HK-2 (cell line): ENCODE results near the gene TSPAN15.

Experiments used
- DNase-seq: peaks from one replicate; pipeline ENCODE4 v3.0.0-alpha.2; 2018; ENCODE audit not compliant: unreplicated experiment

TSPAN15 gene

DNA sequence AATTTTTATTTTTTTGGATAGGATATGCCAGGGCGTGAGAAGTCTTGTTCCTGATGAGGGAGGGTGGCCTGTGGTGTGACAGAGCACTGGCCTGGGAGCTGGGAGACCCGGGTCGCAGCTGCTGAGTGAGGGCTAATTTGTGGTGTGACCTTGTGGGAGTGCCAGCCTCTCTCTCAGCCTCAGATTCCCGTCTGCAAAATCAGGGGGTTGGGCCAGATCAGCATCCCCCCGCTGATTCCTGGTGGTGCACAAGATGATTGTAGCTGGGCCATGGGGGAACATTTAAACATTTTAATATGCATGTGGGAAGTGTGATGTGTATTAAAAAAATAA lies 14.9 kb downstream of the TSPAN15 start:
- no peak for DNase-seq

DNA sequence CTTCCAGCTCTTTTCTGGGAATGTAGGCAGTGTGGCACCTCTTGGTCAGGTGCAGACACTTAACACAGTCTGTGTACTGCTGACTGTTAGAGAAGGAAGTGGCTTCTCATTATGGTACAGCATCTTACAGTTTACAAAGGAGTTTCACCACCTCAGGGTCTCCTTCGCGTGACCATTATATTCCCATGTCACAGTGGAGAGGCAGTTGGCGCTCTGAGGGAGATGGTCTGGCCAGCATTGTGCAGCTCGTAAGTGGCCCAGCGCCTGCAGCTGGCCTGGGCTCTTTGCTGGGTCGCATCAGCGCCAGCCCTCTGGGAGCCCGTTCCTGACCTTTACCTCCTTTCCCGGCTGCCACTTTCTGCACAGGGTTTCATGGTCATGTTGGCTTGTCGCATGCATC lies 15.4 kb downstream of the TSPAN15 start:
- DNase-seq: no peak

DNA sequence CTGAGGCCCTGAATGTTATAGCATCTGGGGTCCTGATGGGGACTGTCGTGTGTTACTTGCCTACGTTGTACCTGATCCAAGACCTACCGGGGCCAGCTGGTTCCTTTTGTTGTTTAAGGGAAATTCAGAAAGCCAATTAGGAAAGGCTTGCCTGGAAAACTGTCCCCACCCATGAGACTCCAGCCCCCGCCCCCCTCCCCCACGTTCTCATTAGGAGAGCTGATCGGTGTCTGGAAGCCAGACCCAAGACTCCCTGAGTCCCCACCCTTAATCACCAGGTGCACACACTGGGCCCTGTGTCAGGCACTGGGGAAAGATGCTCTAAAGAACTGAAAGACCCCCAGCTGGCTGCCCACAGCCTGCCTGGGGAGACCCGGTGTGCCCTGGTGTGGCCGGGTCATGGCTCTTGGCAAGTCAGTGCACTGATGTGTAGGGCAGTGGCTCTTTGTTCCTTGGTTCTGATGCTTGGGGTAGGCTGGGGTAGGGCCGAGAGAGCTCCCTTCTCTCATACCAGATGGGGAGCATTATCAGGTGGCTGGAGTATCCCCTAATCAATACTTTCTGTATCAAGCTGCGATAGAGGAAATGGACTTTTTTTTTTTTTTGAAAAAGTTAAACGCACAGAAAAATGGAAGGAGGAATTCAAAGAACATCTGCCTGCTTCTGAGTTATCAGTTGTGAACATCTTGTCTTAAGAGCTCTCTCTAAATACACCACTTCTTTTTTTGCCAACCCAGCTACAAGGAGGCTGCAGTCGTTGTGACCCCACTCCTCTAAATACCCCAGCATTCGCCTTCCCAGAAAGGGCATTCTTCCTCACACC lies 16.9 kb downstream of the TSPAN15 start:
- DNase-seq: no peak

DNA sequence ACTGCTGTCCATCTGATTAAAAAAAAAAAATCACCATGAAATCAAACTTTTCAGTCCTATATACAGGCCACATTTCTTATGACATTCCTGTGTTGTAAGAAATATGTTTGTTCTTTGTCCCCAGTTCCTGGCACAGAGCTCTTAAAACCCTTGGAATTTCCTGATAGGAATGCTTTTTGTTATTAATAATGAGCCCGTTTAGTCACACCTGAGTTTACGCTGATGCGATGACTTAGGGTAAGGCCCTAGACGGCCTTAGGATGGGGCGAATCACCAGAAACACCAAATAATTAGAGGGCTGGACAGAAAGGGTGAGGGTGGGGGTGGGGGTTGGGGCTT lies 17.5 kb downstream of the TSPAN15 start:
- DNase-seq: no peak

DNA sequence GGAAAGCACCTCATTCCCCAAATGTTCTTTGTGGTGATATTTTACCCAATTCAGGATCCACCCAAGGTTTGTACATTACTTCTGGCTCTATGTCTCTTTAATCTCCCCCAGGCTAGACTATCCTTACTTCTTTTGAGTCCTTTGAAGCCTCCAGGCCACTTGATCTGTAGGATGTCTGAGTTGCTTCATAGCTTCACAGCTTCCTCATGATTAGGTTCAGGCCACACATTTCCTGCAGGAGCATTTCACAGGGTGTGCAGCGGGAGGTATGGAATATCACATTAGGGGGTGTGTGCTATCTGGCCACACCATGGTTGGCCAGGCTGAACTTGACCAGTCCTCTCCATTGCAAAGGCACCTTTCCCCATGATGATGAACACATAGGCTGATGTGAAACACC lies 18.7 kb downstream of the TSPAN15 start:
- no peak for DNase-seq

DNA sequence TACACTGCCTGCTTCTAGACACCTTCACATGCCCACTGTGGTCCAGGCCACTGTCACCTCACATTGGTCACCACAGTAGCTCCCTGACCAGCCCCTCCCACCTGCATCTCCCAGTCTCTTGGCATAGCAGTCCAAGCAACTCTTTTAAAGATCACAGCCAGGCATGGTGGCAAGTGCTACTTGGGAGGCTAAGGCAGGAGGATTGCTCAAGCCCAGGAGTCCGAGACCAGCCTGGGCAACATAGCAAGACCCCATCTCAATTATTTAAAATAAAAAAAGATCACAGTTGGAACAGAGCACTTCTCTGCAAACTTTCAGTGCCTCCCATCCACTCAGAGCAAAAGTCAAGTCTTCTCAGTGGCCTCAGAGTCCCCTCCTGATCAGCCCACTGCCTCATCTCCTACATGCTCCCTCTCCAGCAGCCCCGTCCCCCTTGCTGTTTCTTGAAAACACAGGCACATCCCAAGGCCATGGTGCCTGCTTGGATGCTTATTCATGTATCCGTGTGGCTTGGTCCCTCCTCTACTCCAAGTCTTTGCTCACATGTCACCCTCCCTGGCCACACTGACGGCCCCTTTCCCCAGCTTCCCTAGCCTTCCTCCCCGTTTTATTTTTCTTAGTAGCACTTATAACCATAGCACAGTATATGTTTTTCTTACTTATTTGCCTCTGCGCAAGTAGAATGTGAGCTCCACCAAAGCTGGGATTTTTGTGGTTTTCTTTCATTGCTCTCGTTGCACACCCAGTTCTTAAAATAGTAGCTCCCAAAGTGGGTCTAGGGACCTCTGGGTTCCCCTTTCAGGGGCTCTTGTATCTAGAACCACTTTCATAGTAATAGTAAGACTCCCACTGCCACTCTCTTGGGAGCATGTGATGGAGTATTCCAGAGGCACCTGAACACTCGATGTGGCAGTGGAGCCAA lies 19.5 kb downstream of the TSPAN15 start:
- no peak for DNase-seq

DNA sequence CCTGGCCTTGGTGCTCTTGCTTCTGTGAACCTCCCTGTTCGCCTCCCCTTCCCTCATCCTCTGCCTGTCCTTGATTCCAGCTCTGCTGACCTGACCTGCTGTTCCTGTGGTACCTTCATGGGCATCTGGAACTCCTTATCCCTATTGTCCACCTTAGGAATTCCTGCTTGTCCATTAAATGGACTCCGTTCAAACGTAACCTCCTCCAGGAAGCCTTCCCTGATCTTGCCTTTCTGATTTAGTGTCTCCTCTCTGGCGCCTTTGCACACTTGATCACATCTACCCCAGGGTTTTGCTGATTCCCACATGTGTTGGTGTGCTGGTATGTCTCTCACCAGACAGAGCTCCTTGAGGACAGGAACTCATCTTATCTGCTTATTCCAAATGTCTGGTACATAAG lies 20.9 kb downstream of the TSPAN15 start:
- DNase-seq: no peak

DNA sequence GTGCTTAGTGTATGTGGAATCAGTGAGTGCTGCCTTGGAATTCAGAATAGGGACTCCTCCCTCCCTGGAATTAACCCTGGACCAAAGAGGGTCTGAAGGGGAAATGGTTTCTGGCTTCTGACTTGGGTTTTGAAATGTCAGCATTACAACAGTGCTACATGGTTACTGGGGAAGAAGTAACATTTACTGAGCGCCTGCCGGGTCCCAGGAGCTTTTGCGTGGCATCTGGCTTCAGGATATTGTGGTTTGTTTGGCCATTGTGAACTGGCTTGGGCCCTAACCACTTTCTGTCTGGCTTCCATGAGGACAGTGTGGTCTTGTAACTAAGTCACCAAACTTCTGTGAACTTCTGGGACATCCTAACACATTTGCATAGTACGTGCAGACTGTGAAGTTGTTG lies 21.3 kb downstream of the TSPAN15 start:
- no peak for DNase-seq

DNA sequence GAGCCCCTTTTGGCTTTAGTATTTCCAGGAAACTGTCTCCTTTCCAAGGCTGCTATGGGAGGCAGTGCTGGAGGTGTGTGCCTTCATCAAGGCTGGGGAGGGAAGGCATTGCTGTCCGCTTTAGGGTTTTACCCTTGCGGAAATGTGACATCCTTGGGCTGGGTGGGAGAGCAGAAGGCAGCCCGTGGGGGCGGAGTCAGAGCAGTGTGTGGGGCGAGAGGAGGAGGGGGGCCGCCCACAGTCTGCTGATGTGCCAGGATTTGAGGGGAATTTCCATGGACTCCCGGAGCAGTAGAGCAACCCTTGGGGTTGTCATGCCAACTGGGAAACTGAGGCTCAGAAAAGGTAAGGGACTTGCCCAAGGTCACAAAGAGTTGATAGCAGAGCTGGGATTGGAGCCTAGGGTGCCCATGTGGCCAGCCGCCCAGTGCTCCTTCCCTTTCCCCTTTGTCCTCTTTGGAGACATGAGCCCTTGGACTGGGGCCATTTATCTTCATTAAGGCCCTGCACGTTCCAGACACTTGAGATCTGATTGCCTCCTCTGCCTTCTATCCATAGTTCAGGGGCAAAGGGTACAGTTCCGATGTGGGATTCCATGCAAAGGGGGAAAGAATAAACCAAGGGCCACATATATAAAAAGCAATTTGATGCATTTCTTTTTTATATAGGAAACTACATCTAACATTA lies 22.2 kb downstream of the TSPAN15 start:
- DNase-seq: no peak

DNA sequence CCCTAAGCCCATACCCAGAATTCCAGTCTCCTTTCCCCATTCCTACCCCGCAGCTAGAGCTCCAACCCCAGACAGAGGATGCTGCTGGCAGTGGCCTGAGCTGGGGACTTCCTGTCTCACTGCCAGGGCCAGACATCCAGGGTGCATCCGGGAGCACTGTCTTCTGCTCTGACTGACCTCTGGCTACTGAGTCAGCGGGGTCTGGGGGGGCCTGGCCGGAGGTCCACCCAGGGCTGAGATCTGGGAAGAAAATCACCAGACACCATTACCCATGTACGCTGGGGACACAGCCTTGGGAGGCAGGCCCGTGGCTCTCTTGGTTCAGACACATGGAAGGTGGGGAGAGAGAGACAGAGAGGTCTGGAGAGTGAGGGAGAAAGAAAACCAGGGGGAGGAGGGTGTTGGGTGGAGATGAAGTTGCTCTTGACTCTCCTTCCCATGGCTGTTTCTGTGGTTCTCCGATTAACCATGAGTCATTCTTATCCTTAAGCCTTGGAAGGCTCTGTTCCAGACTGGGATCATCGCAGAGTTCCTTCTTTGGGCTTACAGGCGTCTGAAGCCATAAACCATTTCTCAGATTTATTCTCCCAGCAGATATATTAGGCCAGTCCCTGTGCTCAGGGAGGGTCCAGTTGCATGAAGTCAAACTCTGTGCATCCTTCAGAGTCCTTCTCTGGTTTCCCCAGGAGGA lies 23.6 kb downstream of the TSPAN15 start:
- peak; percentile 63 for DNase-seq

DNA sequence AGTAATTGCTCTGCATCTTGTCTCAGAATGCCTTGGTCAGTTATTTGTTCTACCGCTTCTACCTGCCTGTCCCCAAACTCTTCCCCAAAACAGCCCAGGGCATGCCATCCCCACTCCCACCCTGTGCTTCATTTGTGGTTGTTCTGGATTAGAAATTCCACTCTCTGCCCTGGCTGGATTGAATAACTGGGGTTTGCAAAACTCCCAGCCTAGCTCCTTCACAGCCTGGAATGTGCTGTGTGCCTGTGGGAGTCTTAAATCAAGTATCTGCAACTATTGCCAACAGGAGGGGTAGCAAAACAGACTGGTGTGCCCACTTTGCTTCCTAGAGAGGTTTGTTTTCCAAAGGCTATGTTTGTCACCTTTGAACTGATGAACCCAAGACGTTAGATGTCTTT lies 24.2 kb downstream of the TSPAN15 start:
- no peak for DNase-seq

DNA sequence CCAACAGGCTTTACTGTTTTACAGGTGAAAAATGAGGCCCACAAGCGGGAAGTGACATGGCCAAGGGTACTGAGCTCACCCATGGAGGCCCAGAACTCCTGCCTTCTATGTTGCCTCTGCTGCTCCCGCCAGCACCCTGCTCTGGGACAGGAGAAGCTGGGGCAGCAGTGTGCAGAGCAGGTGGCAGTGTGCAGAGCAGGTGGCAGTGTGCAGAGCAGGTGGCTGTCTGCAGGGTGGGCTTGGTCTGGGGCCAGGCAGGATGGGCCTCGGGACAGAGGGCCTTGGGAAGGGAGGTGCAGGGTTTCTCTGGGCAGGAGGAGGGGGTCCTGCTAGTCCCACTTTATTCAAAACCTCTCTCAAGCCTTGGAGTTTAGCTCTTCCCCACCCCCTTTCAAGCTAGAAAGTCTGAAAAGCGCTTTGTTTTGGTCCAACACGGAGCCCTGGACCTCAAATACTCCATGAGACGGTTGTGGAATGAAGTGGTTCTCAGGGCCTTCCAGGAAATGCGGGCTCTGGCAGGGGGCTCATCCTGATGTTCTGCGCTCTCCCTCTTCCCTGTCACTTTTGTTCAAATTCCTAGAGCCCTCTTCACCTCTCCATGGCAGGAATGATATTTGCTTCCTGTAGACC lies 26.8 kb downstream of the TSPAN15 start:
- no peak for DNase-seq

DNA sequence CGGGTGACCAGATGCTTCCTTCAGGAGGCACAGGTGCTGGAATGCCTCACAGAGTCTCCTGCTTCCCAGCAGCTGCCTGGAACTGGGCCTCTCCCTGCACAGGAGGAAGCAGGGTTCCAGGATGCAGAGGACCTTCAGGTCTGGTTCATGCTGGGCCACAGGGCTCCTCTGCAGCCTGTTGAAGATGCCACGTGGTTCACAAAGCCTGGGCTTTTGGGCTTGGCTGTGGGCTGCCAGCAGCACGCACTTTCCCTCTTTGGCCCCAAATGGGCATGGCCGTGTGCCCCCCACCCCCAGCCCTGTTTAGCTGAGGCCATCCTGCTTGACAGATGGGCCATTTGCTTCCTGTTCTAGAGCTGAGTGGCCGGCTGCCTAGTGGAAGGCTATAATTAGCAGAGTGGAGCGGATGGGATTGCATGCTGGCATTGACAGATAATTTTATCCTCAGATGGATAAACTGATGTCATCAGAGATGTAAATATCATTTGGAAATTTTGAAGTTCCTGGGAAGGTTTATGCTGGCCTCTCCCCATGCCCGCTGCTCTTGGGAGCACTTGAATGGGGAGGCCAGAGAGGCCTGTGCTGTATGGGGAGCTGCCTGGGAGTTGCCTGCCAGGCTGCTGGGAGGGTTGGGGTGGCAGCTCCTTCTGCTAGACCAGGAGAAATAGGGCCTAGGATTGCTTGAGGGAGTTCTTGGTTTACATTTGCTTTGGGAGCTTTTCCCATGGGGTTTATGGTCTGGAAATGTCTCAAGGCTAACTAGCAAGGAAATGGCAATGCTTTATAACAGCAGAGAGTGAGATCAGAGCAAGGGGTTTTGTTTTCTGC lies 28.2 kb downstream of the TSPAN15 start:
- DNase-seq: no peak

DNA sequence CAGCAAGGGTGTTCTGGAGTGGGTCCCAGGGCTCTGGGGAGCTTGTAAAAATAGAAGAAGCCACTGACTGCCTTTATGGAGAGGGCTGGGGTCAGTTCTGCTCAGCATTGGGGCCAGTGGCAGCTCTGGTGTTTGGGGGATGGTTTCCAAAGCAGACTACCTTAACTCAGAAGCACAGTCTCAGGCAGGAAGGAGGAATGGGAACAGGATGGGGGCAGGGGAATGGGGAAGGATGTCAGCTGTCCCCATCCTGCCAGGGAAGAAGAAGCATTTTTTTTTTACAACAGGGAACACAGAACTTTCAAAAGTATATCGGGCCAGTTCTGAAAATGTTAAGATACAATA lies 28.8 kb downstream of the TSPAN15 start:
- no peak for DNase-seq

DNA sequence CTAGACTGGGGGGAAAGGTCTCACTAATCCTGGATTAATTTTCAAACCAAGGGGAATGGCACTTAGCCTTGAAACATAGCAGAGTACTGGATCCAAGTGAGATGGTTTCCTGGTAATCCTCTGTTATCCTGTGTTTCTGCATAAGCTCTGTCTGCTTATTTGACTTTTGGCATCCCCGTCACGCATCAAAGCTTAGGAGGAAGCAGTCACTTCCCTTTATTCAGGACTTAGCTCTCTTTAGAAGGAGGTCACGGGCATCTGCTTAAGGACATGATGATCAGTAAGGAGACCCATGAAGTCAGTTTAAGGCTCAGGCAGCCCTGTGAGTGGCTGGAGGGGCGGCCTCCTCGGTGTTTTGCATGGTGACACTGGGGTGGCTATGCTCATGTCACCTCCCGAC lies 30.0 kb downstream of the TSPAN15 start:
- no peak for DNase-seq

DNA sequence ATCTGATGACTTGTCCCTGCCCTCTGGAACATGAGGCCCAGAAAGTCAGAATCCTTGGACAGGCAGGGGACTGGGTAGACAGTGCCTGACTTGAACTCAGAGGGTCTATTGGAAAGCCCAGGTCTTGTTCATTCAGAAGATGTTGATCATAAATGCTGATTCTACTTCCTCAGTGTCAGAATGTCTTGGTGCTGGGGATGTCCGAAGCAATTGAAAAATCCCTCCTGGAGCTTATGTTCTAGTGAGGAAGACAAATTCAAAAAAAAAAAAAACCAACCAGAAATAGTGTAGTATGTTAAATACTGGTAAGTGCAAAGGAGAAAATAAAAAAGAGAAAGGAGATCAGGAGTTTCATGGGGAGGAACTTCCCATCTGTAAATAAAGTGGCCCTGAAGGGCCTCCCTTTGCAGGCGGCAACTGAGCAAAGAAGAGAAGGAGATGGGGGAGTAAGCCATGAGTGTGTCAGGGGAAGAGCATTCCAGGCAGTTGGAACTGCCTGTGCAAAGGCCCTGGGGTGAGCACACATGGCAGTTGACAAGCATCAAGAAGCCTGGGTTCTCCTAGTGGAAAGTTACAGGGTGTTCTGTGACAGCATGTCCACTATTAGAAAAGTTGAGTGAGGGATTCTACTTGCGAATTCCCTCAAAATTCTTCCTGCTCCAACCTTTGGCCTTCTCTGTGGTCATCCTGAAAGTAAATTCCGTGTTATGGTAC lies 30.7 kb downstream of the TSPAN15 start:
- DNase-seq: no peak

DNA sequence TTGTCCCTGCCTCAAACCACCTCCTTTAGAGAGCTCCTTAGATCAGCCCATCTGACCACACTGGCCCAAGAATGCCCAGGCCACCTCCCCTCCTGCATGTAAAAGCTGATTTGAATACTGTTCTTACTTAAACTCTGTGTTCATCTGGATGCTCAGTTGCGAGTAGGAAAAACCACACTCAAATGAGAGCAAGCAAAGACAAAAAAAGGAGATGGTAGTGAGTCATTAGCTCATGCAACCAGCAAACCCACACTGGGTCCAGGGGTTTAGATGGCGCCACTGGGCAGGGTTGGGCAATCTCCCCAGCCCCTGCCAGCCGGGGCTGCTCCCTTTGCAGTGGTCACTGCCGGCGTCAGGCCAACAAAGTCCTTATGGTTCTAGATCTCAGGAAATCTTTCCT lies 32.7 kb downstream of the TSPAN15 start:
- DNase-seq: no peak

DNA sequence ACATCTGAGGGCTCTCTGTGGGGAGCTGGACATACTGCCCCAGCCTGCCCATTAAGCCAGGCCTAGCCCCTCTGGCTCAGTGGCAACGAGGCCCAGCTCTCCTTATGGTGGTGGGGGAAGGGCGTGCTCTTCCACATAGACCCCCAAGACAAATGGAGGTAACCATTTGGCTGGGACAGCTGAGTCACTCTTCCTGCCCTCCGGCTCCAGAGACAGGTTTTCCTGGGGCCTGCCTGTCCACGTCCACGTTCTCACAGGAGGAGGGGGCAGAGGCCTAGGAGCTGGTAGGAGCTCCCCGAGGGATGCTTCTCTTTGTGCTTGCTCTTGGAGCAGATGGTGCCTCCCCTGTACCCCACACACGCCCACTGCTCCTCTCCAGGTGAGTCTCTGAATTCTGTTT lies 33.5 kb downstream of the TSPAN15 start:
- no peak for DNase-seq

DNA sequence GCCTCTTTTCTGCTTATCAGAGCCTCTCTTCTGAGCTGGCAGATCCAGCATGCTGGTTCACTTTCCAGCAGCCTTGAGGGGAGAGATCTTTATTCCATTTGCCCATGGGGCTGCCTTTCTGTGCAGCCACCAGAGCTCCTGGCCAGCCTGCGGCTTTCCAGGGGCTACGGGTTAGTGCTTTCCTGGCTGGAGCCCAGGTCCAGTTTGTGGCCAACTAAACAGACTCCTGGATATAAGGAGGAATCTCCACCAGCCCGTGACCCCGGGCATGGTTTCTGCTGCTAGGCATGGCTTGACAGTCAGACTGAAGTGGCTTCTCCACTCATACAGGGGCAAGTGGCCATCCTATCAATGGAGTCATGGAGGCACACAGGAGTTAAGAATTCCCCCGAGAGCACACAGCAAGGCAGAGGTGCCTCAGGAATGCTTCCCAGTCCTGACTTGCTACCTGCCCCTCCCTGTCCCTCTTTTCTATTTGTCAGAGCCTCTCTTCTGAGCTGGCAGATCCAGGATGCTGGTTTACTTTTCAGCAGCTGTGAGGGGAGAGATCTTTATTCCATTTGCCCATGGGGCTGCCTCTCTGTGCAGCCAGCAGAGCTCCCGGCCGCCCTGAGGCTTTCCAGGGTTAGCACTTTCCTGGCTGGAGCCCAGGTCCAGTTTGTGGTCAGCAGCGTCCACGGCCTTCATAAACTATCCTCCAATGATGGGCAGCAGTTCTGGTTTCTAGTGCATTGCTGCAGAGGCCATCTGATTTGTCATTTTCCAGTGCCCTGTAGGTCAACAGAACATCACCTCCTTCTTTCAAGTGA lies 35.9 kb downstream of the TSPAN15 start:
- peak; percentile 83 for DNase-seq
